Parathyroid adenoma (tissue), 2 donors: Measurements from ENCODE around the gene ZCCHC7.
"Not testable (repeated sequence)": the region's sequence is repeated elsewhere in the genome, so short reads cannot be mapped to it uniquely, and the experiment has no call there.

Source experiments
- H2AFZ ChIP-seq: fragments of 300-600 bp; sonication (generic); one replicate; pipeline ENCODE4 v1.7.0; 2017; ENCODE audit warnings: antibody characterized with exemption, mild to moderate bottlenecking
- H3K27ac ChIP-seq: fragments of 300-600 bp; sonication (generic); one replicate; pipeline ENCODE4 v1.7.0; 2017
- H3K27me3 ChIP-seq: fragments of 300-600 bp; sonication (generic); one replicate; pipeline ENCODE4 v1.7.0; 2017; ENCODE audit warnings: low read length; ENCODE audit not compliant: control insufficient read depth, insufficient read depth
- H3K36me3 ChIP-seq: fragments of 300-600 bp; sonication (generic); one replicate; pipeline ENCODE4 v1.7.0; 2017; ENCODE audit warnings: low read length; ENCODE audit not compliant: control insufficient read depth, insufficient read depth
- H3K4me1 ChIP-seq: fragments of 300-600 bp; sonication (generic); one replicate; pipeline ENCODE4 v1.7.0; 2017; ENCODE audit warnings: control low read depth
- H3K4me2 ChIP-seq: fragments of 300-600 bp; sonication (generic); one replicate; pipeline ENCODE4 v1.7.0; 2017; ENCODE audit warnings: low read length
- H3K4me3 ChIP-seq: fragments of 300-600 bp; sonication (generic); one replicate; pipeline ENCODE4 v1.7.0; 2017; ENCODE audit warnings: low read depth, low read length
- H3K79me2 ChIP-seq: fragments of 300-600 bp; sonication (generic); one replicate; pipeline ENCODE4 v1.7.0; 2017; ENCODE audit warnings: control low read depth
- H3K9ac ChIP-seq: fragments of 300-600 bp; sonication (generic); one replicate; pipeline ENCODE4 v1.7.0; 2017; ENCODE audit warnings: mild to moderate bottlenecking
- H3K9me3 ChIP-seq: fragments of 300-600 bp; sonication (generic); one replicate; pipeline ENCODE4 v1.7.0; 2017; ENCODE audit warnings: low read length; ENCODE audit not compliant: control insufficient read depth
- TF ChIP-seq, protein P1 (sequence below): fragments of 300-600 bp; sonication (generic); IDR thresholded peaks from one replicate; pipeline ENCODE4 v1.7.0; 2017; ENCODE audit warnings: antibody characterized with exemption, mild to moderate bottlenecking
- donor health status: primary hyperparathyroidism.

The ZCCHC7 gene

DNA sequence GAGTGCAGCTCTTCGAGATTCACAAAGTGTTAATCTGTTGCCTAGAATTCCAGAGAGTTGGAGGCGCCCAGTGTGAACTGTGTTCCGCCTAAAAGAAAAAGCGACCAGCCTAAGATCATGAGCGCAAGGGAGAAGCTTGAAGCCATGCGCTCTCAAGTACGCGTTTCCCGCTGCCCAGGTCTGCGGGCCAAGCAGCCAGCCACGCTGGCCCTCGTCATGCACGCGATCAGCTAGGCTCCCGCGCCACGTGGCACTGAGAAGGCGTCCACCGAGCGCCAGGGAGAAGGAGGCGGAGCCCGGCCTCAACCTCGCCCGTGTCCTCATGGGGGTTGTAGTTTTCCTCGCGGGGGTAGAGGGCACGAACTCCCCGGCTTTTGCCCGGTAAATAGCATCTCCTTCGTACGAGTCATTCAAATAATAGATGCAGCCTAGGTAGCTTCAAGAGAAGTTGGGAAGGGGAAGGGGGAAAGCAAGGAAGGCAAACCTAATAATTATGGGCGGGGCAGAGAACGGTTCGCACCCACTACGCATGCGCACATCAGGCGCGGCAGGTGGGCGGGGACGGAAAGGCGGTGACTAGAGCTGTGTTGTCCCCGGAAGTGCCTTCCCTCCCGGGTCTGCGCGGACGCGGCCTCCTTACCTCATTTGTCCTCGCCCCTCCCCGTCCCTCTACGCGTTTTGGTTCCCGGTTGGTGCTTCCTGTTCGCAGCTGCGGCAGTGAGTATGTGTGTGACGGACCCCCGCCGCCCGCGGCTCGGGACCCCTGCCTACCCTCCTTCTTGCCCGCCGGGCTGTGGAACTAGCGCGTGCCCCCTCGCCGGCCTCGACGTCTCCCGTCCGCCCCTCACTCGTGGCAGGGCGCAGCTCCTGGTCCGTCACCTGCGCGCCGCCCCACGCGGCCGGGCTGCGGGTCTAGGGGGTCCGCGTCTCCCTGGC lies at the start of gene ZCCHC7:
ZCCHC7 (plus strand) TSS at position 668 of the 936 bp plus-strand sequence.
- no peak within 1 kb of the TSS for H3K9ac ChIP-seq
- H3K4me2 ChIP-seq: peak within 1 kb of the TSS; percentile 87
- TF ChIP-seq, protein P1, sequence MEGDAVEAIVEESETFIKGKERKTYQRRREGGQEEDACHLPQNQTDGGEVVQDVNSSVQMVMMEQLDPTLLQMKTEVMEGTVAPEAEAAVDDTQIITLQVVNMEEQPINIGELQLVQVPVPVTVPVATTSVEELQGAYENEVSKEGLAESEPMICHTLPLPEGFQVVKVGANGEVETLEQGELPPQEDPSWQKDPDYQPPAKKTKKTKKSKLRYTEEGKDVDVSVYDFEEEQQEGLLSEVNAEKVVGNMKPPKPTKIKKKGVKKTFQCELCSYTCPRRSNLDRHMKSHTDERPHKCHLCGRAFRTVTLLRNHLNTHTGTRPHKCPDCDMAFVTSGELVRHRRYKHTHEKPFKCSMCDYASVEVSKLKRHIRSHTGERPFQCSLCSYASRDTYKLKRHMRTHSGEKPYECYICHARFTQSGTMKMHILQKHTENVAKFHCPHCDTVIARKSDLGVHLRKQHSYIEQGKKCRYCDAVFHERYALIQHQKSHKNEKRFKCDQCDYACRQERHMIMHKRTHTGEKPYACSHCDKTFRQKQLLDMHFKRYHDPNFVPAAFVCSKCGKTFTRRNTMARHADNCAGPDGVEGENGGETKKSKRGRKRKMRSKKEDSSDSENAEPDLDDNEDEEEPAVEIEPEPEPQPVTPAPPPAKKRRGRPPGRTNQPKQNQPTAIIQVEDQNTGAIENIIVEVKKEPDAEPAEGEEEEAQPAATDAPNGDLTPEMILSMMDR: no peak
- no peaks in the 10 kb centered on the region for H3K4me1 ChIP-seq
- no peaks in the 10 kb centered on the region for H3K36me3 ChIP-seq
- H3K4me3 ChIP-seq: peak within 1 kb of the TSS; percentile 84
- peak within 1 kb of the TSS; percentile 79 for H3K27ac ChIP-seq
- peak within 1 kb of the TSS; percentile 93 for H2AFZ ChIP-seq
- H3K27me3 ChIP-seq: no peaks in the 10 kb centered on the region
- peaks cover 5% of the 10 kb centered on the region for H3K79me2 ChIP-seq
- no peaks in the 10 kb centered on the region for H3K9me3 ChIP-seq

DNA sequence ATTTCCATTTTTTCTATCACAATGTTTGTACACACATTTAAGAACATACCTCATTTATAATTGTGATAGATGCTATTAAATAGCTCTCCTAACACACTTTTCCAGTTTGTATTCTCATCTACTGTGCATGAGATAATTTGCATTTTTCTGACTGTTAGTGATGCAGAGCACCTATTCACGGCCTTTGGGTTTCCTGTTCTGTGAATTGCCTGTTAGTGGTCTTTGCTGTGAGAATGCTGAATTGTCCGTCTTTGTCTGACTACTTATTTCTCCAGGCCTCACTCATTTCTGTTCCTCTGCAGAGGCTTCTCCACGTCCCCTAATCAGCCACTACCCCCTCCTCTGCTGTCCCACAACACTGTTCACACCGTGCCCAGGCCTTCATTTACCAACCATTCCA lies 45.6 kb upstream of the ZCCHC7 start:
- H3K4me1 ChIP-seq, H3K4me3 ChIP-seq, H2AFZ ChIP-seq, H3K79me2 ChIP-seq, H3K4me2 ChIP-seq, H3K27me3 ChIP-seq, H3K9me3 ChIP-seq, H3K27ac ChIP-seq, H3K36me3 ChIP-seq, H3K9ac ChIP-seq: not testable (repeated sequence)

DNA sequence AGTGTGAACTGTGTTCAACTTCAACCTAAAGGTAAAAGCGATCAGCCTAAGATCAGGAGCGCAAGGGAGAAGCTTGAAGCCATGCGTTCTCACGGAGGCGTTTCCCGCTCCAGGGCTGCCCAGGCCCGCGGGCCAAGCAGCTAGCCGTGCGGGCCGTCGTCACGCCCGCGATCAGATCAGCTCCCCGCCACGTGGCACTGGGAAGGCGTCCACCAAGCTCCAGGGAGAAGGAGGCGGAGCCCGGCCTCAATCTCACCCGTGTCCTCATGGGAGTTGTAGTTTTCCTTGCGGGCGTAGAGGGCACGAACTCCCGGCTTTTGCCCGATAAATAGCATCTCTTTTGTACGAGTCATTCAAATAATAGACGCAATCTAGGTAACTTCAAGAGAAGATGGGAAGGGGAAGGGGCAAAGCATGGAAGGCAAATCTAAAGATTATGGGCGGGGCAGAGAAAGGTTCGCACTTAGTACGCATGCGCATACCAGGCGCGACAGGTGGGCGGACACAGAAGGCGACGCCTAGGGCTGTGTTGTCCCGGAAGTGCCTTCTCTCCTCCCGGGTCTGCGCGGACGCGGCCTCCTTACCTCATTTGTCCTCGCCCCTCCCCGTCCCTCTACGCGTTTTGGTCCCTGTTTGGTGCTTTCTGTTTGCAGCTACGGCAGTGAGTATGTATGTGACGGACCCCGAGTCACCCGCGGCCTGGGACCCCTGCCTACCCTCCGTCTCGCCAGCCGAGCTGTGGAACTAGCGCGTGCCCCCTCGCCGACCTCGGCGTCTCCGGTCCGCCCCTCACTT lies 40.8 kb upstream of the ZCCHC7 start:
- peak overlapping the region; percentile 85 for H3K27ac ChIP-seq
- no peaks in the 10 kb centered on the region for H3K27me3 ChIP-seq
- peak overlapping the region; percentile 96 for H2AFZ ChIP-seq
- peak overlapping the region; percentile 98 for H3K4me2 ChIP-seq
- peak overlapping the region; percentile 88 for H3K4me3 ChIP-seq
- H3K9ac ChIP-seq: peak overlapping the region; percentile 72
- H3K4me1 ChIP-seq: no peaks in the 10 kb centered on the region
- TF ChIP-seq, protein P1: no peak
- H3K9me3 ChIP-seq: no peaks in the 10 kb centered on the region
- H3K79me2 ChIP-seq: no peaks in the 10 kb centered on the region
- H3K36me3 ChIP-seq: no peaks in the 10 kb centered on the region

DNA sequence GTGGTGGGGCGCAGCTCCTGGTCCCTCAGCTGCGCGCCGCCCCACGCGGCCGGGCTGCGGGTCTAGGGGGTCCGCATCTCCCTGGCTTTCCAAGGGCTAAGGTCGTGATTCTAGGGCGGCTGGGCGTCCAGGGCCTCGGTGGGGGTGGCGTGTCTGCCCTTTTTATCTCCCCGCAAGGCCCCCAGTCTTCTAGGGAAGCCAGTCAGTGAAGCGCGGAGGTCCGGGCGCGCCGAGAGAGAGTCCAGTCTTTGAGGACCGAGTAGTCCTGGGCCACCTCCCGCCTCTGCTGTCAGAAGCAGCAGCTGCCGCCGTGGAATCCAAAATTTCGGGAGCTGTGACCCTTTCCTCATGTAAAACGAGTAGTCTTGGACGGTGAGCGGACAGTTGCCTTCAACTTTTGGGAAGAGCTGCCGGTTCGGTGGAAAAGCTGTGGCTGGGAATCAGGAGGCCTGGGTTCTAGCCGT lies 40.2 kb upstream of the ZCCHC7 start:
- not testable (repeated sequence) for H3K79me2 ChIP-seq, H3K9me3 ChIP-seq, H3K27me3 ChIP-seq, H3K4me1 ChIP-seq, H3K36me3 ChIP-seq
- Histone ChIP-seq H3K9ac (peak overlapping the region; percentile 72), H3K27ac (peak overlapping the region; percentile 85), H2AFZ (peak overlapping the region; percentile 96), H3K4me3 (peak overlapping the region; percentile 88), H3K4me2 (peak overlapping the region; percentile 98)

DNA sequence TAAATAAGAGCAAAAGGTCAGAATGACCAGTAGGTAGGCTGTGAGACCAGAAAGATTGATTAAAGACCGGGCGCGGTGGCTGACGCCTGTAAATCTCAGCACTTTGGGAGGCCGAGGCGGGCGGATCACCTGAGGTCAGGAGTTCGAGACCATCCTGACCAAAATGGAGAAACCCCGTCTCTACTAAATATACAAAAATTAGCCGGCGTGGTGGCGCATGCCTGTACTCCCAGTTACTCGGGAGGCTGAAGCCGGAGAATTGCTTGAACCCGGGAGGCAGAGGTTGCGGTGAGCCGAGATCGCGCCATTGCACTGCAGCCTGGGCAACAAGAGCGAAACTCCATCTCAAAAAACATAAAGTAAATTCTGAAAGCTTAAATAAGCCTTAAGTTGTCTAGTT lies 38.9 kb upstream of the ZCCHC7 start:
- not testable (repeated sequence) for H3K4me3 ChIP-seq, H3K4me2 ChIP-seq, H2AFZ ChIP-seq, H3K36me3 ChIP-seq, H3K9ac ChIP-seq, H3K27me3 ChIP-seq, H3K9me3 ChIP-seq, H3K4me1 ChIP-seq, H3K79me2 ChIP-seq, H3K27ac ChIP-seq

DNA sequence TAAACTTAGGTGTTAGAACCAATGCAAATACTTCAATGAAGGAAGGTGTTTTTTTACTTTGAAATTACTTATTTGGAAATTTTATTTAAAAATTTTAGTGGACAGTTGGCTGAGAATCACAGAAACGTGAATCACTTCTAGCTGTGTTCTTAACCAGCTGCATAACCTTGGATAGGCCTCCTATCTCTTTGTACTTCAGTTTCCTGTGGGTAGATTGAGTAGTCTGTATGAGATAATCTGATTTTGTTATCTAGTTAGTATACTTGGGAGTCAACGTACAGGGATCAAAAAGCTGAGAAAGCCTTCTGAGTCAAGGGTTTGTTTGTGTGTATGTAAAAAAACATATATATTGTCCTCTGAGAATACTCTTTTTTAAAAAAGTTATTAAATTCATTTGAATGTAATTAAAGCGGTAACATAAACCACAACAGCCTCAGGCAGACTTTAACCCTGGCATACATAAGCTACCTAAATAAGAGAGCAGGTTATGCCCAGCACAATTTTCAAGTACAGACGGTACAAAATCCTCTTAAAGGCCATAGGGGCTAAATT lies 38.1 kb upstream of the ZCCHC7 start:
- Histone ChIP-seq H3K9ac (no peak overlapping the region), H3K4me1 (peaks cover 2% of the 10 kb centered on the region), H2AFZ (no peak overlapping the region), H3K9me3 (no peaks in the 10 kb centered on the region), H3K27me3 (no peaks in the 10 kb centered on the region), H3K4me2 (no peak overlapping the region), H3K4me3 (no peak overlapping the region), H3K27ac (no peak overlapping the region), H3K36me3 (no peaks in the 10 kb centered on the region), H3K79me2 (no peaks in the 10 kb centered on the region)
- TF ChIP-seq, protein P1: no peak
